Osteoblast (primary cell): Measurements from ENCODE around the gene CDH8. TPM values are rescaled to one million over a fixed set of nuclear protein-coding genes. Genes with fewer than 3 reads are reported as not detected.

Source experiments
- DNase-seq: peaks from one replicate; pipeline ENCODE4 v3.0.0; 2011; ENCODE audit warnings: low spot score, mixed read lengths; ENCODE audit not compliant: insufficient read length; ENCODE audit errors: missing footprints
- H2AFZ ChIP-seq: 2 replicates; pipeline ENCODE4 v1.6.0; 2011; ENCODE audit warnings: mild to moderate bottlenecking, low read length
- H3K27ac ChIP-seq: 2 replicates; pipeline ENCODE4 v1.5.1; 2011; ENCODE audit warnings: mild to moderate bottlenecking, low read depth, low read length, moderate library complexity
- H3K27me3 ChIP-seq: 2 replicates; pipeline ENCODE4 v1.6.0; 2012; ENCODE audit warnings: mild to moderate bottlenecking, control low read depth, inconsistent platforms, low read length, moderate library complexity; ENCODE audit not compliant: insufficient read depth
- H3K36me3 ChIP-seq: 2 replicates; pipeline ENCODE4 v1.5.1; 2011; ENCODE audit warnings: mild to moderate bottlenecking, low read length, control low read depth, moderate library complexity; ENCODE audit not compliant: insufficient read depth
- H3K4me1 ChIP-seq: 2 replicates; pipeline ENCODE4 v1.5.1; 2011; ENCODE audit warnings: mild to moderate bottlenecking, low read length, control low read depth, moderate library complexity; ENCODE audit not compliant: insufficient read depth
- H3K4me2 ChIP-seq: 2 replicates; pipeline ENCODE4 v1.6.0; 2011; ENCODE audit warnings: mild to moderate bottlenecking, low read length; ENCODE audit not compliant: insufficient read depth
- H3K4me3 ChIP-seq: fragments of 200-600 bp; sonication (generic); 3 replicates; pipeline ENCODE4 v1.5.1; 2012; ENCODE audit warnings: mild to moderate bottlenecking, low read length, inconsistent platforms; ENCODE audit not compliant: insufficient read depth
- H3K79me2 ChIP-seq: 2 replicates; pipeline ENCODE4 v1.6.0; 2012; ENCODE audit warnings: mild to moderate bottlenecking, low read length, control low read depth, inconsistent platforms; ENCODE audit not compliant: insufficient read depth
- H3K9me3 ChIP-seq: 2 replicates; pipeline ENCODE4 v1.5.1; 2011; ENCODE audit warnings: low read depth, low read length, control low read depth
- H4K20me1 ChIP-seq: 2 replicates; pipeline ENCODE4 v1.6.0; 2012; ENCODE audit warnings: mild to moderate bottlenecking, low read length, control low read depth; ENCODE audit not compliant: insufficient read depth
- CTCF ChIP-seq: IDR thresholded peaks from 2 replicates; pipeline ENCODE4 v1.5.1; 2011; ENCODE audit warnings: mild to moderate bottlenecking, low read depth, low read length, moderate library complexity; ENCODE audit errors: extremely low read depth
- total RNA-seq: library from RNA; depleted of rRNA; stranded (reverse); fragments of >200 nt; gene quantifications from 2 replicates; pipeline ENCODE4 v1.2.3, GENCODE V29; 2012

CDH8 gene
- total RNA-seq, 1 donor: not detected

- Histone ChIP-seq H3K4me3 (no peak overlapping the region), H3K9me3 (no peaks in the 10 kb centered on the region), H3K4me1 (no peaks in the 10 kb centered on the region), H3K79me2 (no peaks in the 10 kb centered on the region), H4K20me1 (no peaks in the 10 kb centered on the region), H3K4me2 (no peak overlapping the region), H3K27me3 (no peaks in the 10 kb centered on the region), H3K36me3 (no peaks in the 10 kb centered on the region), H3K27ac (no peak overlapping the region), H2AFZ (no peak overlapping the region)
- TF ChIP-seq CTCF: no peak
- DNase-seq: no peak
Measured at GRCh38 chr16:61606581-61606980, 429.7 kb downstream of the CDH8 start.
